ENCODE results near the gene ZNF777.

The ZNF777 gene

DNA sequence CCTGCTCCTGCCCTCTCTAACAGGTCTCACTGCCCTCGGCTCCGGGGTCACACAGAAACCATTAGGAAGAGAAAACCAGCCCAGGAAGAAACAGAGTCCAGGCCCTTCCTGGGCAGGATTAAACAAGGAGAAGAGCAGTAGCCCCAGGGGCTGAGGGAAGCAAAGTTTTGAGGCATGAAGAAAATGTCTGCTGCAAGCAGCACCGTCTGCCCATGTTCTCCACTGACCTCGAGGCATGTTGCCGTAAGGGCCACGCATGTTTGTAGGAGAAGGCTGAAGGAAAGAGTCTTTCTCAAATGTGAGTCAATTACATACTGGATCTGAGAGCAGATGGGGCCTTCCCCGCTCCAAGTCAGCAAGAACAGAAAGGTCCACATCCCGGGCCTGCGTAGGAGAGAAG, 32.5 kb upstream of the ZNF777 start:
- Histone ChIP-seq H2AFZ (ENCODE audit: low read length) (no peak overlapping the region), H3K36me3 (ENCODE audit: insufficient read depth, low read length) (peaks cover 47% of the 10 kb centered on the region; the same call in 1 of the 2 replicates), H3K4me1 (ENCODE audit: insufficient read depth, low read length, poor library complexity, severe bottlenecking) (peaks cover 19% of the 10 kb centered on the region), H3K4me2 (ENCODE audit: low read depth, low read length, poor library complexity, severe bottlenecking) (no peak overlapping the region), H3K4me3 (ENCODE audit: low read length, poor library complexity, severe bottlenecking) (no peak overlapping the region), H3K9me3 (ENCODE audit: insufficient read depth, low read depth, low read length) (no peaks in the 10 kb centered on the region), H3K9ac (ENCODE audit: low read depth, low read length, poor library complexity, severe bottlenecking) (no peak overlapping the region), H3K27me3 (ENCODE audit: insufficient read depth, low read length, poor library complexity, severe bottlenecking) (no peaks in the 10 kb centered on the region), H4K20me1 (ENCODE audit: insufficient read depth, low read length, poor library complexity, severe bottlenecking) (peaks cover 32% of the 10 kb centered on the region), H3F3A (ENCODE audit: low read depth) (no peaks in the 10 kb centered on the region), H3K79me2 (ENCODE audit: insufficient read depth, low read length) (peaks cover 26% of the 10 kb centered on the region), H3K9me2 (replicated peaks; ENCODE audit: low read depth, low read length) (no peaks in the 10 kb centered on the region)
- TF ChIP-seq EZH2phosphoT487 (IDR thresholded peaks at IDR 0.05; ENCODE audit: borderline replicate concordance), result no peak
- TF ChIP-seq, protein P1, sequence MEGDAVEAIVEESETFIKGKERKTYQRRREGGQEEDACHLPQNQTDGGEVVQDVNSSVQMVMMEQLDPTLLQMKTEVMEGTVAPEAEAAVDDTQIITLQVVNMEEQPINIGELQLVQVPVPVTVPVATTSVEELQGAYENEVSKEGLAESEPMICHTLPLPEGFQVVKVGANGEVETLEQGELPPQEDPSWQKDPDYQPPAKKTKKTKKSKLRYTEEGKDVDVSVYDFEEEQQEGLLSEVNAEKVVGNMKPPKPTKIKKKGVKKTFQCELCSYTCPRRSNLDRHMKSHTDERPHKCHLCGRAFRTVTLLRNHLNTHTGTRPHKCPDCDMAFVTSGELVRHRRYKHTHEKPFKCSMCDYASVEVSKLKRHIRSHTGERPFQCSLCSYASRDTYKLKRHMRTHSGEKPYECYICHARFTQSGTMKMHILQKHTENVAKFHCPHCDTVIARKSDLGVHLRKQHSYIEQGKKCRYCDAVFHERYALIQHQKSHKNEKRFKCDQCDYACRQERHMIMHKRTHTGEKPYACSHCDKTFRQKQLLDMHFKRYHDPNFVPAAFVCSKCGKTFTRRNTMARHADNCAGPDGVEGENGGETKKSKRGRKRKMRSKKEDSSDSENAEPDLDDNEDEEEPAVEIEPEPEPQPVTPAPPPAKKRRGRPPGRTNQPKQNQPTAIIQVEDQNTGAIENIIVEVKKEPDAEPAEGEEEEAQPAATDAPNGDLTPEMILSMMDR (conservative IDR thresholded peaks at IDR 0.05; ENCODE audit: low read length), result no peak

DNA sequence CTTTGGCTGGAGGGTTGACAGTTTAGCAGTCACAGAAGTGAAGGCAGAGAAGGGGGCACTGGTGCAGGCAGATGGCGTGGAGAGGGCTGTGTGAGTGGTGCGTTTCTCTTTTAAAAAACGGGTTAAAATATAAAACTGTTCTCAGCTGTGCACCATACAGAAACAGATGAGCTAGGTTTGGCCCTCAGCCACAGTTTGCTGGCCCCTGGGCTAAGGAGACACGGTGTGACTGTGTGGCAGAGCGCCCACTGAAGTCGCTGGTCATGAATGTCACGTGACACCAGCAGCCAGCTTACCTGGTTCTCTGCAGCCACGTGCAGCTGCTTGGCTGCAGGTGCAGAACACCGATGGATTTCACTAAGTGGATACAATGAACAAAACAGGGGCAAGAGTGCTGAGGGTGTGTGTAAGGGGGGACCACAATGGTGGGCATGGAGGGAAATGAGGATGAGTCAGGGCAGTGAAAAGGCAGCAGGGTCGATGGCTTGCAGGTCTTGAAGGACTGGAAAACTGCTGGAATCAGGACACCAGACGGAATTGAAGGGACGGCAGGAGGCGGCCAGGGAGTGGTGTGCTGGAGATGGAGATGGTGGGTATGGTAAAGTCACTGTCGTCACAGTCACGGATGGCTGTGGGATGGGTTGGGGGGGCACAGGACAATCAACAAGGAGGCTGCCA, 29.4 kb upstream of the ZNF777 start:
- Histone ChIP-seq H3K4me1 (ENCODE audit: insufficient read depth, low read length, poor library complexity, severe bottlenecking) (peaks cover 4% of the 10 kb centered on the region), H2AFZ (ENCODE audit: low read length) (no peak overlapping the region), H3K9me2 (replicated peaks; ENCODE audit: low read depth, low read length) (no peaks in the 10 kb centered on the region), H3K79me2 (ENCODE audit: insufficient read depth, low read length) (peaks cover 6% of the 10 kb centered on the region), H3K4me3 (ENCODE audit: low read length, poor library complexity, severe bottlenecking) (no peak overlapping the region), H3K4me2 (ENCODE audit: low read depth, low read length, poor library complexity, severe bottlenecking) (no peak overlapping the region), H3K36me3 (ENCODE audit: insufficient read depth, low read length) (peaks cover 67% of the 10 kb centered on the region), H3K27me3 (ENCODE audit: insufficient read depth, low read length, poor library complexity, severe bottlenecking) (no peaks in the 10 kb centered on the region), H3F3A (ENCODE audit: low read depth) (no peaks in the 10 kb centered on the region), H3K9ac (ENCODE audit: low read depth, low read length, poor library complexity, severe bottlenecking) (no peak overlapping the region), H4K20me1 (ENCODE audit: insufficient read depth, low read length, poor library complexity, severe bottlenecking) (peaks cover 16% of the 10 kb centered on the region), H3K9me3 (ENCODE audit: insufficient read depth, low read depth, low read length) (no peaks in the 10 kb centered on the region)
- TF ChIP-seq, protein P1 (conservative IDR thresholded peaks at IDR 0.05; ENCODE audit: low read length), result no peak
- no peak for TF ChIP-seq EZH2phosphoT487 (IDR thresholded peaks at IDR 0.05; ENCODE audit: borderline replicate concordance)

DNA sequence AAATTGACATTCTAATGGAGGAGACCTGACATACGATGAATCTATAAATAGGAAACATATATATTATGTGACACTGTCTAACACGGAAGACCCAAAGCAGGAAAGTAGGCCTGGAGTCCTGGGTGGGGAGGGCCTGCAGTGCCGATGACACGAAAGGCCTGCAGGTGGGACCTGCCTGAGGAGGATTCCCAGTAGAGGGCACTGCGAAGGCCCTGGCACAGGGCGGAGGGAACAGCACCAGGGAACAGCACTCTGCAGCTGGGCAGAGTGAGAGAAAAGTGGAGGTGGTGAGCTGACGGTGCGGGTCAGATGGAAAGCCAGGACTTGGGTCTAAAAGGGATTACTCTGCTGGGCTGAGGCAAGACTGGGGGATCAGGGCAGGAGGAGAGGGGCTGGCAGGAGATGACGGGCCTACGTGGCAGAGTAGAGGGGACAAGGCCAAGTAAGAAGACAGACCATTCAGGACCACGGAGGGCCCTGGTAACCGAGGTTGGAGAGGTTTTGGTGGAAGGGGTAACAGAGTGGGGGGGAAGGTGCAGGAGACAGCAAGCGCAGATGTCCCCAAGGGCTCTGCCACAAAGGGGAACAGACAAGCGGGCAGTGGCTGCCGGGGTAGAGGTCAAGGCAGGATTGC, 28.6 kb upstream of the ZNF777 start:
- no peak overlapping the region for H3K9ac ChIP-seq (ENCODE audit: low read depth, low read length, poor library complexity, severe bottlenecking)
- peaks cover 69% of the 10 kb centered on the region for H3K36me3 ChIP-seq (ENCODE audit: insufficient read depth, low read length)

More for the DNA sequence above, 28.6 kb upstream of the ZNF777 start:
- Histone ChIP-seq H4K20me1 (ENCODE audit: insufficient read depth, low read length, poor library complexity, severe bottlenecking) (peaks cover 10% of the 10 kb centered on the region), H3K4me3 (ENCODE audit: low read length, poor library complexity, severe bottlenecking) (no peak overlapping the region), H3K79me2 (ENCODE audit: insufficient read depth, low read length) (no peaks in the 10 kb centered on the region), H3K4me1 (ENCODE audit: insufficient read depth, low read length, poor library complexity, severe bottlenecking) (no peaks in the 10 kb centered on the region), H3K27me3 (ENCODE audit: insufficient read depth, low read length, poor library complexity, severe bottlenecking) (no peaks in the 10 kb centered on the region), H3F3A (ENCODE audit: low read depth) (no peaks in the 10 kb centered on the region), H2AFZ (ENCODE audit: low read length) (no peak overlapping the region), H3K9me2 (replicated peaks; ENCODE audit: low read depth, low read length) (no peaks in the 10 kb centered on the region), H3K4me2 (ENCODE audit: low read depth, low read length, poor library complexity, severe bottlenecking) (no peak overlapping the region), H3K9me3 (ENCODE audit: insufficient read depth, low read depth, low read length) (no peaks in the 10 kb centered on the region)
- TF ChIP-seq, protein P1 (conservative IDR thresholded peaks at IDR 0.05; ENCODE audit: low read length), result peak; percentile 47
- no peak for TF ChIP-seq EZH2phosphoT487 (IDR thresholded peaks at IDR 0.05; ENCODE audit: borderline replicate concordance)
